ENCODE data around the gene PTPN7. TPM values are rescaled to one million over a fixed set of nuclear protein-coding genes. Genes with fewer than 3 reads are reported as not detected.
"Not testable (repeated sequence)": the region's sequence is repeated elsewhere in the genome, so short reads cannot be mapped to it uniquely, and the experiment has no call there.

The PTPN7 gene
- total RNA-seq, 1 experiment from 2014 or later = not detected

- intact Hi-C loops (cut with micrococcal nuclease; ENCODE audit: unreplicated experiment) = no loop called here
- TF ChIP-seq EZH2 (IDR thresholded peaks at IDR 0.05; ENCODE audit: low read depth) (no peak), CTCF (conservative IDR thresholded peaks at IDR 0.05) (no peak)
- Histone ChIP-seq H3F3A (ENCODE audit: insufficient read depth, low read depth) (peaks cover 22% of the 10 kb centered on the region; the same call in 1 of the 2 replicates), H3K27ac (no peak overlapping the region), H3K27me3 (ENCODE audit: insufficient read depth, low read depth) (no peaks in the 10 kb centered on the region), H3K4me1 (replicated peaks; ENCODE audit: insufficient read depth) (peaks cover 15% of the 10 kb centered on the region), H3K4me2 (peak overlapping the region; percentile 95), H3K4me3 (peak overlapping the region; percentile 95), H3K36me3 (ENCODE audit: low read depth) (0 out of 2 replicates have a peak, but pooled peaks cover 8% of the 10 kb centered on the region), H2AFZ (peak overlapping the region; percentile 80), H3K9me2 (ENCODE audit: insufficient read depth) (no peaks in the 10 kb centered on the region), H4K20me1 (ENCODE audit: insufficient read depth) (peaks cover 34% of the 10 kb centered on the region), H3K9me3 (ENCODE audit: insufficient read depth, low read depth) (no peaks in the 10 kb centered on the region), H3K79me2 (ENCODE audit: low read depth) (peaks cover 45% of the 10 kb centered on the region)
- peak; percentile 37 to 55 for DNase-seq
- BruUV-seq (replicated peaks) = no TSS peak
- POLR2A ChIA-PET (ENCODE audit: unreplicated experiment) = interaction anchor here (0.6 to 1.0 kb wide), 6 partner anchors 37 to 493 kb away, joined by 3 to 8 read pairs (median 4); partner anchors contain the start of gene ELF3
- CTCF ChIA-PET = interaction anchor here (0.6 kb wide), 1 partner anchor 165 kb away, joined by 3 read pairs; no protein-coding TSS in a partner anchor
Observed at GRCh38 chr1:202143011-202143767, 17.2 kb downstream of the PTPN7 start.

- BruUV-seq (replicated peaks); intact Hi-C loops (cut with micrococcal nuclease; ENCODE audit: unreplicated experiment); H3K9me2 ChIP-seq (ENCODE audit: insufficient read depth); H3K4me3 ChIP-seq; H3K27ac ChIP-seq; H3K4me2 ChIP-seq; H3K27me3 ChIP-seq (ENCODE audit: insufficient read depth, low read depth); H2AFZ ChIP-seq; DNase-seq; POLR2A ChIA-PET (ENCODE audit: unreplicated experiment); H3K9me3 ChIP-seq (ENCODE audit: insufficient read depth, low read depth); H3K36me3 ChIP-seq (ENCODE audit: low read depth): not testable (repeated sequence)
- Histone ChIP-seq H3F3A (ENCODE audit: insufficient read depth, low read depth) (peaks cover 25% of the 10 kb centered on the region; the same call in 1 of the 2 replicates), H4K20me1 (ENCODE audit: insufficient read depth) (peaks cover 34% of the 10 kb centered on the region), H3K79me2 (ENCODE audit: low read depth) (peaks cover 45% of the 10 kb centered on the region), H3K4me1 (replicated peaks; ENCODE audit: insufficient read depth) (peaks cover 15% of the 10 kb centered on the region)
- CTCF ChIA-PET = interaction anchor here (0.5 kb wide), 1 partner anchor 629 kb away, joined by 3 read pairs; no protein-coding TSS in a partner anchor
Observed at GRCh38 chr1:202141468-202141867, 18.9 kb downstream of the PTPN7 start.

GRCh38 chr1:202140833-202141232, 19.6 kb downstream of the PTPN7 start:
- CTCF ChIA-PET = no interaction called here
- Histone ChIP-seq H3K4me3 (no peak overlapping the region), H4K20me1 (ENCODE audit: insufficient read depth) (peaks cover 34% of the 10 kb centered on the region)

More at GRCh38 chr1:202140833-202141232, 19.6 kb downstream of the PTPN7 start:
- H2AFZ ChIP-seq = no peak overlapping the region
- peaks cover 25% of the 10 kb centered on the region; the same call in 1 of the 2 replicates for H3F3A ChIP-seq (ENCODE audit: insufficient read depth, low read depth)
- intact Hi-C loops (cut with micrococcal nuclease; ENCODE audit: unreplicated experiment) = no loop called here
- no peak for DNase-seq
- no peak overlapping the region for H3K4me2 ChIP-seq
- H3K79me2 ChIP-seq (ENCODE audit: low read depth) = peaks cover 45% of the 10 kb centered on the region
- 0 out of 2 replicates have a peak, but pooled peaks cover 8% of the 10 kb centered on the region for H3K36me3 ChIP-seq (ENCODE audit: low read depth)
- TF ChIP-seq CTCF (conservative IDR thresholded peaks at IDR 0.05) (no peak), EZH2 (IDR thresholded peaks at IDR 0.05; ENCODE audit: low read depth) (no peak)
- H3K27me3 ChIP-seq (ENCODE audit: insufficient read depth, low read depth) = no peaks in the 10 kb centered on the region
- no peaks in the 10 kb centered on the region for H3K9me2 ChIP-seq (ENCODE audit: insufficient read depth)
- no peaks in the 10 kb centered on the region for H3K9me3 ChIP-seq (ENCODE audit: insufficient read depth, low read depth)
- no peak overlapping the region for H3K27ac ChIP-seq
- POLR2A ChIA-PET (ENCODE audit: unreplicated experiment) = no interaction called here
- peaks cover 15% of the 10 kb centered on the region for H3K4me1 ChIP-seq (replicated peaks; ENCODE audit: insufficient read depth)
- no TSS peak for BruUV-seq (replicated peaks)
